Progenitor cell of endocrine pancreas (in vitro differentiated cells): ENCODE data around the gene ZNF771. TPM values are rescaled to one million over a fixed set of nuclear protein-coding genes. Genes with fewer than 3 reads are reported as not detected.

Experiments
- DNase-seq: peaks from one replicate; pipeline ENCODE4 v3.0.0; 2021; ENCODE audit warnings: low spot score; ENCODE audit not compliant: unreplicated experiment
- H3K27ac Mint-ChIP-seq: 2 replicates; pipeline ENCODE4 v1.8.0; 2021; ENCODE audit warnings: mild to moderate bottlenecking, moderate library complexity, mixed read lengths
- H3K27me3 Mint-ChIP-seq: 2 replicates; pipeline ENCODE4 v1.8.0; 2021; ENCODE audit warnings: mixed read lengths
- H3K36me3 Mint-ChIP-seq: 2 replicates; pipeline ENCODE4 v1.8.0; 2022; ENCODE audit warnings: mixed read lengths; ENCODE audit not compliant: insufficient read depth
- H3K4me1 Mint-ChIP-seq: 2 replicates; pipeline ENCODE4 v1.8.0; 2021; ENCODE audit warnings: low read depth, mixed read lengths
- H3K4me3 Mint-ChIP-seq: 2 replicates; pipeline ENCODE4 v1.8.0; 2021; ENCODE audit warnings: low read depth, mild to moderate bottlenecking, moderate library complexity, mixed read lengths
- H3K9me3 Mint-ChIP-seq: 2 replicates; pipeline ENCODE4 v1.8.0; 2021; ENCODE audit warnings: low read depth, mixed read lengths
- CTCF ChIP-seq: fragments of 200-600 bp; sonication (generic); IDR thresholded peaks from one replicate; pipeline ENCODE4 v1.5.0; 2021; ENCODE audit warnings: antibody characterized with exemption, mild to moderate bottlenecking; ENCODE audit not compliant: unreplicated experiment
- total RNA-seq: library from RNA; stranded (reverse); gene quantifications from 2 replicates; pipeline ENCODE4 v1.2.1, GENCODE V29; 2021

Gene ZNF771
- total RNA-seq, 1 donor from 2014 or later = 13.7 TPM

GRCh38 chr16:30444231-30445148 lies 37.1 kb downstream of the ZNF771 start:
- Mint-ChIP-seq H3K4me3 (peak overlapping the region; percentile 81), H3K4me1 (peaks cover 11% of the 10 kb centered on the region), H3K27me3 (no peaks in the 10 kb centered on the region), H3K27ac (peak overlapping the region; percentile 80), H3K9me3 (peaks cover 18% of the 10 kb centered on the region), H3K36me3 (peaks cover 30% of the 10 kb centered on the region)
- no peak for DNase-seq
- no peak for TF ChIP-seq CTCF

- Mint-ChIP-seq H3K27me3 (no peaks in the 10 kb centered on the region), H3K9me3 (peaks cover 18% of the 10 kb centered on the region), H3K36me3 (peaks cover 30% of the 10 kb centered on the region), H3K4me1 (peaks cover 11% of the 10 kb centered on the region), H3K4me3 (peak overlapping the region; percentile 81), H3K27ac (peak overlapping the region; percentile 80)
- no peak for DNase-seq
- no peak for TF ChIP-seq CTCF
Measured at GRCh38 chr16:30445149-30445407, 37.7 kb downstream of the ZNF771 start.

GRCh38 chr16:30445408-30446202 lies 38.2 kb downstream of the ZNF771 start, which contains the start of gene SEPHS2:
Gene SEPHS2, minus strand, starts transcription at chr16:30445874. Its CDS starts 147 bp downstream, at chr16:30445727.
- Mint-ChIP-seq H3K27me3 (no peaks in the 10 kb centered on the region), H3K27ac (peak within 1 kb of the TSS; percentile 96), H3K9me3 (peaks cover 18% of the 10 kb centered on the region), H3K4me3 (peak within 1 kb of the TSS; percentile 81), H3K4me1 (peaks cover 11% of the 10 kb centered on the region), H3K36me3 (peaks cover 30% of the 10 kb centered on the region)
- peak; percentile 42 for TF ChIP-seq CTCF
- DNase-seq = peak; percentile 83

- Mint-ChIP-seq H3K4me1 (peaks cover 11% of the 10 kb centered on the region), H3K36me3 (peaks cover 30% of the 10 kb centered on the region), H3K9me3 (peaks cover 18% of the 10 kb centered on the region), H3K4me3 (peak overlapping the region; percentile 81), H3K27ac (peak overlapping the region; percentile 96), H3K27me3 (no peaks in the 10 kb centered on the region)
- no peak for TF ChIP-seq CTCF
- DNase-seq = no peak
Measured at GRCh38 chr16:30446203-30446595, 38.8 kb downstream of the ZNF771 start.

- Mint-ChIP-seq H3K9me3 (peaks cover 21% of the 10 kb centered on the region), H3K27ac (peak overlapping the region; percentile 91), H3K36me3 (peaks cover 28% of the 10 kb centered on the region), H3K4me3 (peak overlapping the region; percentile 31), H3K27me3 (no peaks in the 10 kb centered on the region), H3K4me1 (peaks cover 16% of the 10 kb centered on the region)
- TF ChIP-seq CTCF = no peak
- DNase-seq = no peak
Measured at GRCh38 chr16:30447512-30448226, 40.3 kb downstream of the ZNF771 start.
